ENCODE data around the gene MROH9.
"Not testable (repeated sequence)": the region's sequence is repeated elsewhere in the genome, so short reads cannot be mapped to it uniquely, and the experiment has no call there.

MROH9 gene

GRCh38 chr1:170924656-170925055 lies 10.7 kb upstream of the MROH9 start:
- H3K79me2 ChIP-seq (ENCODE audit: control insufficient read depth, insufficient read depth, low read length, unreplicated experiment); H2AFZ ChIP-seq (ENCODE audit: low read length, unreplicated experiment); H3K4me3 ChIP-seq (ENCODE audit: low read depth, low read length); H3K27ac ChIP-seq (ENCODE audit: low read depth, low read length); H3K27me3 ChIP-seq (ENCODE audit: insufficient read depth, low read length); H3K36me3 ChIP-seq (ENCODE audit: insufficient read depth, low read length): not testable (repeated sequence)
- H3K4me1 ChIP-seq (ENCODE audit: control insufficient read depth, insufficient read depth, low read length, unreplicated experiment): peaks cover 19% of the 10 kb centered on the region

GRCh38 chr1:170927955-170928840 lies 7.1 kb upstream of the MROH9 start:
- 0 out of 2 replicates have a peak overlapping the region, but pooled peaks have one; percentile 60 for H3K4me3 ChIP-seq (ENCODE audit: low read depth, low read length)
- no peaks in the 10 kb centered on the region for H3K79me2 ChIP-seq (ENCODE audit: control insufficient read depth, insufficient read depth, low read length, unreplicated experiment)
- H3K27ac ChIP-seq (ENCODE audit: low read depth, low read length): peak overlapping the region; percentile 63
- H2AFZ ChIP-seq (ENCODE audit: low read length, unreplicated experiment): peak overlapping the region; percentile 65
- H3K4me1 ChIP-seq (ENCODE audit: control insufficient read depth, insufficient read depth, low read length, unreplicated experiment): peaks cover 25% of the 10 kb centered on the region
- H3K27me3 ChIP-seq (ENCODE audit: insufficient read depth, low read length): no peaks in the 10 kb centered on the region
- no peaks in the 10 kb centered on the region for H3K36me3 ChIP-seq (ENCODE audit: insufficient read depth, low read length)

- no peaks in the 10 kb centered on the region for H3K79me2 ChIP-seq (ENCODE audit: control insufficient read depth, insufficient read depth, low read length, unreplicated experiment)
- no peaks in the 10 kb centered on the region for H3K36me3 ChIP-seq (ENCODE audit: insufficient read depth, low read length)
- H2AFZ ChIP-seq (ENCODE audit: low read length, unreplicated experiment): peak overlapping the region; percentile 84
- peaks cover 25% of the 10 kb centered on the region for H3K4me1 ChIP-seq (ENCODE audit: control insufficient read depth, insufficient read depth, low read length, unreplicated experiment)
- H3K27me3 ChIP-seq (ENCODE audit: insufficient read depth, low read length): no peaks in the 10 kb centered on the region
- H3K27ac ChIP-seq (ENCODE audit: low read depth, low read length): peak overlapping the region; percentile 63
- peak overlapping the region; percentile 60 for H3K4me3 ChIP-seq (ENCODE audit: low read depth, low read length)
Measured at GRCh38 chr1:170929412-170929834, 5.9 kb upstream of the MROH9 start.

- H3K27me3 ChIP-seq (ENCODE audit: insufficient read depth, low read length): no peaks in the 10 kb centered on the region
- H2AFZ ChIP-seq (ENCODE audit: low read length, unreplicated experiment): peak overlapping the region; percentile 84
- peak overlapping the region; percentile 60 for H3K4me3 ChIP-seq (ENCODE audit: low read depth, low read length)
- no peaks in the 10 kb centered on the region for H3K36me3 ChIP-seq (ENCODE audit: insufficient read depth, low read length)
- peaks cover 22% of the 10 kb centered on the region for H3K4me1 ChIP-seq (ENCODE audit: control insufficient read depth, insufficient read depth, low read length, unreplicated experiment)
- H3K27ac ChIP-seq (ENCODE audit: low read depth, low read length): peak overlapping the region; percentile 63
- no peaks in the 10 kb centered on the region for H3K79me2 ChIP-seq (ENCODE audit: control insufficient read depth, insufficient read depth, low read length, unreplicated experiment)
Measured at GRCh38 chr1:170929835-170930554, 5.3 kb upstream of the MROH9 start.

- Histone ChIP-seq H3K4me3 (ENCODE audit: low read depth, low read length) (no peak overlapping the region), H3K27ac (ENCODE audit: low read depth, low read length) (no peak overlapping the region), H3K4me1 (ENCODE audit: control insufficient read depth, insufficient read depth, low read length, unreplicated experiment) (peaks cover 21% of the 10 kb centered on the region), H3K36me3 (ENCODE audit: insufficient read depth, low read length) (no peaks in the 10 kb centered on the region), H3K27me3 (ENCODE audit: insufficient read depth, low read length) (no peaks in the 10 kb centered on the region), H2AFZ (ENCODE audit: low read length, unreplicated experiment) (no peak overlapping the region), H3K79me2 (ENCODE audit: control insufficient read depth, insufficient read depth, low read length, unreplicated experiment) (no peaks in the 10 kb centered on the region)
Measured at GRCh38 chr1:170931650-170932049, 3.7 kb upstream of the MROH9 start.

GRCh38 chr1:170932236-170932635 lies 3.1 kb upstream of the MROH9 start:
- H3K27ac ChIP-seq (ENCODE audit: low read depth, low read length): no peak overlapping the region
- H3K79me2 ChIP-seq (ENCODE audit: control insufficient read depth, insufficient read depth, low read length, unreplicated experiment): no peaks in the 10 kb centered on the region
- no peaks in the 10 kb centered on the region for H3K36me3 ChIP-seq (ENCODE audit: insufficient read depth, low read length)
- no peak overlapping the region for H2AFZ ChIP-seq (ENCODE audit: low read length, unreplicated experiment)
- H3K27me3 ChIP-seq (ENCODE audit: insufficient read depth, low read length): no peaks in the 10 kb centered on the region
- H3K4me3 ChIP-seq (ENCODE audit: low read depth, low read length): no peak overlapping the region
- peaks cover 21% of the 10 kb centered on the region for H3K4me1 ChIP-seq (ENCODE audit: control insufficient read depth, insufficient read depth, low read length, unreplicated experiment)

GRCh38 chr1:170938281-170938680 lies 2.9 kb downstream of the MROH9 start:
- Histone ChIP-seq H3K27ac (ENCODE audit: low read depth, low read length) (no peak overlapping the region), H2AFZ (ENCODE audit: low read length, unreplicated experiment) (no peak overlapping the region), H3K36me3 (ENCODE audit: insufficient read depth, low read length) (no peaks in the 10 kb centered on the region), H3K27me3 (ENCODE audit: insufficient read depth, low read length) (no peaks in the 10 kb centered on the region), H3K4me3 (ENCODE audit: low read depth, low read length) (no peak overlapping the region), H3K4me1 (ENCODE audit: control insufficient read depth, insufficient read depth, low read length, unreplicated experiment) (no peaks in the 10 kb centered on the region), H3K79me2 (ENCODE audit: control insufficient read depth, insufficient read depth, low read length, unreplicated experiment) (no peaks in the 10 kb centered on the region)

GRCh38 chr1:170939476-170939875 lies 4.1 kb downstream of the MROH9 start:
- H3K36me3 ChIP-seq (ENCODE audit: insufficient read depth, low read length): no peaks in the 10 kb centered on the region
- H3K27me3 ChIP-seq (ENCODE audit: insufficient read depth, low read length): no peaks in the 10 kb centered on the region
- H2AFZ ChIP-seq (ENCODE audit: low read length, unreplicated experiment): no peak overlapping the region
- no peak overlapping the region for H3K4me3 ChIP-seq (ENCODE audit: low read depth, low read length)
- no peaks in the 10 kb centered on the region for H3K79me2 ChIP-seq (ENCODE audit: control insufficient read depth, insufficient read depth, low read length, unreplicated experiment)
- no peak overlapping the region for H3K27ac ChIP-seq (ENCODE audit: low read depth, low read length)
- no peaks in the 10 kb centered on the region for H3K4me1 ChIP-seq (ENCODE audit: control insufficient read depth, insufficient read depth, low read length, unreplicated experiment)

- not testable (repeated sequence) for H3K4me1 ChIP-seq (ENCODE audit: control insufficient read depth, insufficient read depth, low read length, unreplicated experiment); H3K36me3 ChIP-seq (ENCODE audit: insufficient read depth, low read length); H3K4me3 ChIP-seq (ENCODE audit: low read depth, low read length); H2AFZ ChIP-seq (ENCODE audit: low read length, unreplicated experiment); H3K79me2 ChIP-seq (ENCODE audit: control insufficient read depth, insufficient read depth, low read length, unreplicated experiment); H3K27me3 ChIP-seq (ENCODE audit: insufficient read depth, low read length); H3K27ac ChIP-seq (ENCODE audit: low read depth, low read length)
Measured at GRCh38 chr1:170951744-170952143, 16.4 kb downstream of the MROH9 start.

- Histone ChIP-seq H3K27ac (ENCODE audit: low read depth, low read length) (no peak overlapping the region), H3K27me3 (ENCODE audit: insufficient read depth, low read length) (no peaks in the 10 kb centered on the region), H2AFZ (ENCODE audit: low read length, unreplicated experiment) (no peak overlapping the region), H3K79me2 (ENCODE audit: control insufficient read depth, insufficient read depth, low read length, unreplicated experiment) (no peaks in the 10 kb centered on the region), H3K36me3 (ENCODE audit: insufficient read depth, low read length) (no peaks in the 10 kb centered on the region), H3K4me1 (ENCODE audit: control insufficient read depth, insufficient read depth, low read length, unreplicated experiment) (peaks cover 11% of the 10 kb centered on the region), H3K4me3 (ENCODE audit: low read depth, low read length) (no peak overlapping the region)
Measured at GRCh38 chr1:170959385-170959784, 24.1 kb downstream of the MROH9 start.

GRCh38 chr1:170964506-170964905 lies 29.2 kb downstream of the MROH9 start:
- no peak overlapping the region for H3K27ac ChIP-seq (ENCODE audit: low read depth, low read length)
- no peaks in the 10 kb centered on the region for H3K36me3 ChIP-seq (ENCODE audit: insufficient read depth, low read length)
- no peaks in the 10 kb centered on the region for H3K27me3 ChIP-seq (ENCODE audit: insufficient read depth, low read length)
- H3K4me1 ChIP-seq (ENCODE audit: control insufficient read depth, insufficient read depth, low read length, unreplicated experiment): peaks cover 11% of the 10 kb centered on the region
- H3K4me3 ChIP-seq (ENCODE audit: low read depth, low read length): no peak overlapping the region
- H2AFZ ChIP-seq (ENCODE audit: low read length, unreplicated experiment): no peak overlapping the region
- H3K79me2 ChIP-seq (ENCODE audit: control insufficient read depth, insufficient read depth, low read length, unreplicated experiment): no peaks in the 10 kb centered on the region
